ENCODE measurements around the gene MYRF. TPM values are rescaled to one million over a fixed set of nuclear protein-coding genes. Genes with fewer than 3 reads are reported as not detected.

Gene MYRF
- total RNA-seq, 4 donors from 2014 or later: 0.09 to 0.95 (median 0.22) TPM; not detected in 1

DNA sequence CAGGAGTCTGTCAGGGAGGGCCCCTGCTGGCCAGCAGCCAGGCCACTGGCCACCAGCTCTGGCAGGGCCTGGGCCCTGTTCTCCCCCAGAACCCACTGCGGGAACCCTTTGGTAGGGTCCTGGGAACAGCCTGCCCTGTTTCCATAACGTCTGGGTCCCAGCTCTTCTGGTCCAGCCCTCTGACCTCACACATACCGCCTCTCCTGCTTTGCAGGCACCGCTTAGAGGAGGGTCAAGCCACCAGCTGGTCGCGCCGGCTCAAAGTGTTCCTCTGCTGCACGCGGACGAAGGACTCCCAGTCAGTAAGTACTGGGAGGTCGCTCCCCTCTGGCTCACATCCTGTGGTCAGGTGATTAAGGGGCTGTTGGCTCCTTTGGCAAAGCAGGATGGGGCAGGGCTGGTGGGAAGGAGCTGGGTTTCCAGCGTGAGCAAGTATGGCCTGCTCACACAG lies 26.6 kb upstream of the MYRF start:
- DNase-seq: no peak
- TF ChIP-seq, protein P1, sequence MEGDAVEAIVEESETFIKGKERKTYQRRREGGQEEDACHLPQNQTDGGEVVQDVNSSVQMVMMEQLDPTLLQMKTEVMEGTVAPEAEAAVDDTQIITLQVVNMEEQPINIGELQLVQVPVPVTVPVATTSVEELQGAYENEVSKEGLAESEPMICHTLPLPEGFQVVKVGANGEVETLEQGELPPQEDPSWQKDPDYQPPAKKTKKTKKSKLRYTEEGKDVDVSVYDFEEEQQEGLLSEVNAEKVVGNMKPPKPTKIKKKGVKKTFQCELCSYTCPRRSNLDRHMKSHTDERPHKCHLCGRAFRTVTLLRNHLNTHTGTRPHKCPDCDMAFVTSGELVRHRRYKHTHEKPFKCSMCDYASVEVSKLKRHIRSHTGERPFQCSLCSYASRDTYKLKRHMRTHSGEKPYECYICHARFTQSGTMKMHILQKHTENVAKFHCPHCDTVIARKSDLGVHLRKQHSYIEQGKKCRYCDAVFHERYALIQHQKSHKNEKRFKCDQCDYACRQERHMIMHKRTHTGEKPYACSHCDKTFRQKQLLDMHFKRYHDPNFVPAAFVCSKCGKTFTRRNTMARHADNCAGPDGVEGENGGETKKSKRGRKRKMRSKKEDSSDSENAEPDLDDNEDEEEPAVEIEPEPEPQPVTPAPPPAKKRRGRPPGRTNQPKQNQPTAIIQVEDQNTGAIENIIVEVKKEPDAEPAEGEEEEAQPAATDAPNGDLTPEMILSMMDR (IDR thresholded peaks at IDR 0.05): no peak
- no peak for TF ChIP-seq POLR2A (IDR thresholded peaks at IDR 0.05)
- peaks cover 0 to 81% (median 4%) of the 10 kb centered on the region in 3 donors for H3K36me3 ChIP-seq
- no peaks in the 10 kb centered on the region for H3K9me3 ChIP-seq
- peaks cover 3 to 39% (median 4%) of the 10 kb centered on the region in 3 donors for H3K4me1 ChIP-seq
- intact Hi-C loops (cut with DNase I): no loop called here
- 80 to 87% methylated on average over 1 to 3 of the region's 12 CpGs for WGBS, 2 donors
- H3K4me3 ChIP-seq: no peak overlapping the region
- H3K27me3 ChIP-seq: no peaks in the 10 kb centered on the region
- no peak overlapping the region for H3K27ac ChIP-seq

DNA sequence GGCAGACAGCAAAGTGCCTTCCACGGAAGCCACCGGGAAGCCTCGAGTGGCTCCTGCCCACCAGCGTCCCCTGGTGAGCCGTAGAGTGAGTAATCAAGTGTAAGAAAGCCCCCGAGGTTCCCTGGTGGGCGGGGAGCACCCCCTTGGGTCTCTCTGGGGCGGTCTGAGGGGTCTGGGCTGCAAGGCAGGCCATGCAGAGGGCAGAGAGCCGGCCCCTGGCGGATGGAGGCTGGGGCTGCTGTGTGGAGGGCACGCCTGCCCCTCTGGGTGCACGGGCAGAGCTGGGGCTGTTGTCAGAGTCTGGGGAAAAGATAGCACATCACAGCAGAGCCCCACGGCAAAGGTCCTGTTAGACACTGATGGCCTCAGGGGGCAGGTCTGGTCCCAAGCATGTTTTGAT lies 25.7 kb upstream of the MYRF start:
- Histone ChIP-seq H3K36me3 (peaks cover 0 to 78% (median 4%) of the 10 kb centered on the region in 3 donors), H3K4me1 (peaks cover 4 to 48% (median 5%) of the 10 kb centered on the region in 3 donors), H3K27me3 (no peaks in the 10 kb centered on the region), H3K4me3 (no peak overlapping the region), H3K27ac (no peak overlapping the region), H3K9me3 (no peaks in the 10 kb centered on the region)
- 73 to 83% methylated on average over 2 to 3 of the region's 13 CpGs for WGBS, 2 donors
- no peak for DNase-seq
- intact Hi-C loops (cut with DNase I): no loop called here
- TF ChIP-seq, protein P1 (IDR thresholded peaks at IDR 0.05): no peak
- no peak for TF ChIP-seq POLR2A (IDR thresholded peaks at IDR 0.05)

DNA sequence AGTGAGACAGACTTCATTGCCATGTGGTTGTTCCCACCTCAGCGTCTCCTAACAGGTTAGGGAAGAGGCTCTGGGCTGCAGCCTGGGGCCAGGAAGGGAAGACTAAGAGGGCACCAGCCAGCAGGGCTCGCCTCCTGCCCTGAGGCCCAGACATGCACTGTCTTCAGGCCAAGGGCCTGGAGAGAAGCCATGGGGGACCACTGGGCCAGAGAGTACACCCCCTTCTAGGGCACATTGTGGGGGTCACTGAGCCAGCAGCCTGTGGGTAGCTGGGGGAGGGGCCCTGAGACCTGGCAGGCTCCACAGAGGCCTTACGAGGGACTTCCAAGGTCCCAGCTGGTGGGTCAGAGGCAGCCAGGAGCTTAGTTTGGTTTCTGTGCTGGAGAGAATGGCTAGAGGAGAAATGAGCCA lies 25.0 kb upstream of the MYRF start:
- H3K36me3 ChIP-seq: peaks cover 0 to 76% (median 4%) of the 10 kb centered on the region in 3 donors
- H3K27me3 ChIP-seq: no peaks in the 10 kb centered on the region
- DNase-seq: no peak
- 57 to 100% methylated on average over 1 of the region's 3 CpGs for WGBS, 2 donors
- H3K4me3 ChIP-seq: no peak overlapping the region
- peak overlapping the region in 1 of 4 donors; percentile 9 for H3K27ac ChIP-seq
- TF ChIP-seq POLR2A (IDR thresholded peaks at IDR 0.05): no peak
- TF ChIP-seq, protein P1 (IDR thresholded peaks at IDR 0.05): no peak
- intact Hi-C loops (cut with DNase I): no loop called here
- no peaks in the 10 kb centered on the region for H3K9me3 ChIP-seq
- H3K4me1 ChIP-seq: peaks cover 4 to 54% (median 11%) of the 10 kb centered on the region in 3 donors

DNA sequence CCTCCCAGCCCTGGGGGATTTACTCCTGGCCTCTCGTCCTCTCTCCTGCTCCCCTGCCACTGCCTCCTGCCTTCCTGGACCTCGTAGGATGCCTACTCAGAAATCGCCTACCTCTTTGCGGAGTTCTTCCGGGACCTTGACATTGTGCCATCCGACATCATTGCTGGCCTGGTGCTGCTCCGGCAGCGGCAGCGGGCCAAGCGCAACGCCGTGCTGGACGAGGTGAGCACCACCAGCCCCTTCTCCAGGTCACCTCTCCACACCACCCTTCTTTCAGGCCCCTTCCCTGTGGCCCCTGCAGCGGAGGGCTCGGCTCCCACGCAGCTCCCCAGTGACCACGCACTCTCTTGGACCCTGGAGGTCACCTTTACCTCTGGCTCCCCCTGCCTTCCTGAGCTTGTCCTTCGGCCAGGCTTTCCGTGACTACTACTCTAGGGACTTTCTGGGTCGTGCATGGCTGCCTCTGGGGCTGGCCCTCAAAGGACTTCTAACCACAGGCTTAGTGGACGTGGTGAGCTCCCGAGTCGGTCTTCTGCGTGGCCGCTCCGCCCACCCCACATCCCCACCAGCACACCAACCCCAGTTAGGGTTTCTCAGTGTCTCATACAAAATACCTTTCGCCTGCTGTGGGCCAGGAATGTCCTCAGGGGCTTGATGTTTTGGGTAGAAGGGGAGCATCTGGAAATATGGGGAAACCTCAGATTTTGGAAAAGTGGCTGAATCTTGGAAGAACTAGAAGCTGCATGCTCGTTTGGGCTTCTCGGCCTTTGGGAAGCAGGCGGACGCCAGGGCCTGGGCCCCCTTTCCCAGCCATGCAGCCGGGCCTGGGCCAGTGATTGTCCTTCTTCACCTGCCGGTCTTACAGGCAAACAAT lies 24.1 kb upstream of the MYRF start:
- no peak for DNase-seq
- WGBS, 2 donors: 89 to 92% methylated on average over 26 to 27 of the region's 33 CpGs

DNA sequence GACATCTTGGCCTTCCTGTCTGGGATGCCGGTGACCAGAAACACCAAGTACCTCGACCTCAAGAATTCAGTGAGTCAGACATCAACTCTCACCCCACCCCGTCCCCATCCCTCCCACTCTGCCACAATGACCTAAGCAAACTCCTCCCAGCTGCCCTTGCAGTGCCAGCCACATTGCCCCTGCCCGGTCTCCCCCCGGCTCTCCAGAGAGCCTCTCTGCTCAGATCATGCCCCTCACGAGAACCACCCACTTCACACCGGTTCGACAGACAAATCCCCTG lies 23.6 kb upstream of the MYRF start:
- TF ChIP-seq, protein P1 (IDR thresholded peaks at IDR 0.05): no peak
- no peak for TF ChIP-seq POLR2A (IDR thresholded peaks at IDR 0.05)
- no peaks in the 10 kb centered on the region for H3K27me3 ChIP-seq
- H3K9me3 ChIP-seq: no peaks in the 10 kb centered on the region
- no peak overlapping the region for H3K4me3 ChIP-seq
- H3K36me3 ChIP-seq: peaks cover 0 to 62% (median 4%) of the 10 kb centered on the region in 3 donors
- DNase-seq: no peak
- intact Hi-C loops (cut with DNase I): no loop called here
- 75 to 96% methylated on average over 5 to 8 of the region's 8 CpGs for WGBS, 2 donors
- peaks cover 8 to 68% (median 17%) of the 10 kb centered on the region in 3 donors for H3K4me1 ChIP-seq
- H3K27ac ChIP-seq: no peak overlapping the region

More for the DNA sequence above, 24.1 kb upstream of the MYRF start:
- Histone ChIP-seq H3K27ac (peak overlapping the region in 1 of 4 donors; percentile 9), H3K9me3 (no peaks in the 10 kb centered on the region), H3K36me3 (peaks cover 0 to 67% (median 4%) of the 10 kb centered on the region in 3 donors), H3K4me1 (peaks cover 8 to 63% (median 17%) of the 10 kb centered on the region in 3 donors), H3K4me3 (no peak overlapping the region), H3K27me3 (no peaks in the 10 kb centered on the region)
- intact Hi-C loops (cut with DNase I): no loop called here
- TF ChIP-seq, protein P1 (IDR thresholded peaks at IDR 0.05): no peak
- no peak for TF ChIP-seq POLR2A (IDR thresholded peaks at IDR 0.05)
